Fibroblast of the aortic adventitia (primary cell): ENCODE data around the gene PCDHGB3. TPM values are rescaled to one million over a fixed set of nuclear protein-coding genes. Genes with fewer than 3 reads are reported as not detected.
A peak's percentile ranks its signal among the peaks of the same experiment; 100 is the strongest.
"Not testable (repeated sequence)": the region's sequence is repeated elsewhere in the genome, so short reads cannot be mapped to it uniquely, and the experiment has no call there.

Experiments
- DNase-seq: peaks from one replicate; pipeline ENCODE4 v3.0.0-alpha.2; 2010; ENCODE audit warnings: low read depth
- H3K4me3 ChIP-seq: 2 replicates; pipeline ENCODE4 v1.5.1; 2011; ENCODE audit warnings: low read depth, mild to moderate bottlenecking, control low read depth, low read length, moderate library complexity
- total RNA-seq: library from RNA; depleted of rRNA; stranded (reverse); fragments of >200 nt; gene quantifications from 2 replicates; pipeline ENCODE4 v1.2.3, GENCODE V29; 2012; ENCODE audit warnings: low replicate concordance
- TF ChIP-seq, protein P1 (sequence below): IDR thresholded peaks from 2 replicates; pipeline ENCODE4 v1.5.1; 2011; ENCODE audit warnings: mild to moderate bottlenecking, low read length, control low read depth, inconsistent platforms; ENCODE audit not compliant: insufficient read depth

PCDHGB3 gene
- total RNA-seq, 1 donor: 7.7 TPM

DNA sequence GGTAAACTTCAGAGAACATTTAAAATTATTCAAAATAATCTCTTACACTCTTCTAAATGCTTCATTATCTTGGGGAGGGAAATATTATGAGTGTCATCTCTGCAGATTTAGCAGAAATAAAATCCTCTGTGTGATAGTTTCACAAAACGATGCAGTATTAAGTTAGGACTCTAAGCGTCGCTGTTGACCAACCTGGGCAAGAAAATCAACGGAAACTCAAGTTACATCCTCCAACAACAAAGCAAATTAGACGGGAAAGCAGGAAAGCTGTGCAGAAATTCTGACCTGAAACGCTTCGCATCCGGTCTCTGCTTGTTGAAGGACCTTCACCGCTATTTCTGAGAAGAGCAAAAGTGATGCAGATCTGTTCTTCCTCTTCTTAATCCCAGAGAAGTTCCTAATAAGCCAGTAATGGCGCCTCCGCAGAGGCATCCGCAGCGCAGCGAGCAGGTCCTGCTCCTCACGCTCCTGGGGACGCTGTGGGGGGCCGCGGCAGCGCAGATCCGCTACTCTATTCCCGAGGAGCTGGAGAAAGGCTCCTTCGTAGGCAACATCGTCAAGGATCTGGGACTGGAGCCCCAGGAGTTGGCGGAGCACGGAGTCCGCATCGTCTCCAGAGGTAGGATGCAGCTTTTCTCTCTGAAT is 3.8 kb downstream of the PCDHGB3 start, which contains the start of gene PCDHGA6:
Gene PCDHGA6 (plus strand): TSS at position 219 of the 645 bp plus-strand sequence. CDS start 193 bp downstream, at position 412.
- TF ChIP-seq, protein P1, sequence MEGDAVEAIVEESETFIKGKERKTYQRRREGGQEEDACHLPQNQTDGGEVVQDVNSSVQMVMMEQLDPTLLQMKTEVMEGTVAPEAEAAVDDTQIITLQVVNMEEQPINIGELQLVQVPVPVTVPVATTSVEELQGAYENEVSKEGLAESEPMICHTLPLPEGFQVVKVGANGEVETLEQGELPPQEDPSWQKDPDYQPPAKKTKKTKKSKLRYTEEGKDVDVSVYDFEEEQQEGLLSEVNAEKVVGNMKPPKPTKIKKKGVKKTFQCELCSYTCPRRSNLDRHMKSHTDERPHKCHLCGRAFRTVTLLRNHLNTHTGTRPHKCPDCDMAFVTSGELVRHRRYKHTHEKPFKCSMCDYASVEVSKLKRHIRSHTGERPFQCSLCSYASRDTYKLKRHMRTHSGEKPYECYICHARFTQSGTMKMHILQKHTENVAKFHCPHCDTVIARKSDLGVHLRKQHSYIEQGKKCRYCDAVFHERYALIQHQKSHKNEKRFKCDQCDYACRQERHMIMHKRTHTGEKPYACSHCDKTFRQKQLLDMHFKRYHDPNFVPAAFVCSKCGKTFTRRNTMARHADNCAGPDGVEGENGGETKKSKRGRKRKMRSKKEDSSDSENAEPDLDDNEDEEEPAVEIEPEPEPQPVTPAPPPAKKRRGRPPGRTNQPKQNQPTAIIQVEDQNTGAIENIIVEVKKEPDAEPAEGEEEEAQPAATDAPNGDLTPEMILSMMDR: peak; percentile 57
- H3K4me3 ChIP-seq: peak within 1 kb of the TSS; percentile 59
- peak; percentile 53 for DNase-seq

DNA sequence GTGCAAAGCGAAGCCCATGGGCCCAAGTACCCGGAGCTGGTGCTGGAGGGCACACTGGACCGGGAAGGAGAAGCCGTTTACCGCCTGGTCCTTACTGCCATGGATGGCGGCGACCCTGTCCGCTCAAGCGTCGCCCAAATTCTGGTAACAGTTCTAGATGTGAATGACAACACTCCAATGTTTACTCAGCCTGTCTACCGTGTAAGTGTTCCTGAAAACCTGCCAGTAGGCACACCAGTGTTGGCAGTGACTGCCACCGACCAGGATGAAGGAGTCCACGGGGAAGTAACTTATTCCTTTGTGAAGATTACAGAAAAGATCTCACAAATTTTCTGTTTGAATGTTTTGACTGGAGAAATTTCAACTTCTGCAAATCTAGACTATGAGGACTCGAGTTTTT is 4.6 kb downstream of the PCDHGB3 start:
- TF ChIP-seq, protein P1: no peak
- no peak for DNase-seq
- H3K4me3 ChIP-seq: no peak overlapping the region

DNA sequence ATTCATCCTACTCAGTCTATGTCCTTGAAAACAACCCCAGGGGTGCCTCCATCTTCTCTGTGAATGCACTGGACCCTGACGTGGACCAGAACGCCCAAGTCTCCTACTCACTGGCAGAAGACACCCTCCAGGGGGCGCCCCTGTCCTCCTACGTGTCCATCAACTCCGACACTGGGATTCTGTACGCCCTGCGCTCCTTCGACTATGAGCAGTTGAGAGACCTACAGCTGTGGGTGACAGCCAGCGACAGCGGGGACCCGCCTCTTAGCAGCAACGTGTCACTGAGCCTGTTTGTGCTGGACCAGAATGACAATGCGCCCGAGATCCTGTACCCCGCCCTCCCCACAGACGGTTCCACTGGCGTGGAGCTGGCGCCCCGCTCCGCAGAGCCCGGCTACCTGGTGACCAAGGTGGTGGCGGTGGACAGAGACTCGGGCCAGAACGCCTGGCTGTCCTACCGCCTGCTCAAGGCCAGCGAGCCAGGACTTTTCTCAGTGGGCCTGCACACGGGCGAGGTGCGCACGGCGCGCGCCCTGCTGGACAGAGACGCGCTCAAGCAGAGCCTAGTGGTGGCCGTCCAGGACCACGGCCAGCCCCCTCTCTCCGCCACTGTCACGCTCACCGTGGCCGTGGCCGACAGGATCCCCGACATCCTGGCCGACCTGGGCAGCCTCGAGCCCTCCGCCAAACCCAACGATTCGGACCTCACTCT is 5.6 kb downstream of the PCDHGB3 start:
- not testable (repeated sequence) for DNase-seq, H3K4me3 ChIP-seq

DNA sequence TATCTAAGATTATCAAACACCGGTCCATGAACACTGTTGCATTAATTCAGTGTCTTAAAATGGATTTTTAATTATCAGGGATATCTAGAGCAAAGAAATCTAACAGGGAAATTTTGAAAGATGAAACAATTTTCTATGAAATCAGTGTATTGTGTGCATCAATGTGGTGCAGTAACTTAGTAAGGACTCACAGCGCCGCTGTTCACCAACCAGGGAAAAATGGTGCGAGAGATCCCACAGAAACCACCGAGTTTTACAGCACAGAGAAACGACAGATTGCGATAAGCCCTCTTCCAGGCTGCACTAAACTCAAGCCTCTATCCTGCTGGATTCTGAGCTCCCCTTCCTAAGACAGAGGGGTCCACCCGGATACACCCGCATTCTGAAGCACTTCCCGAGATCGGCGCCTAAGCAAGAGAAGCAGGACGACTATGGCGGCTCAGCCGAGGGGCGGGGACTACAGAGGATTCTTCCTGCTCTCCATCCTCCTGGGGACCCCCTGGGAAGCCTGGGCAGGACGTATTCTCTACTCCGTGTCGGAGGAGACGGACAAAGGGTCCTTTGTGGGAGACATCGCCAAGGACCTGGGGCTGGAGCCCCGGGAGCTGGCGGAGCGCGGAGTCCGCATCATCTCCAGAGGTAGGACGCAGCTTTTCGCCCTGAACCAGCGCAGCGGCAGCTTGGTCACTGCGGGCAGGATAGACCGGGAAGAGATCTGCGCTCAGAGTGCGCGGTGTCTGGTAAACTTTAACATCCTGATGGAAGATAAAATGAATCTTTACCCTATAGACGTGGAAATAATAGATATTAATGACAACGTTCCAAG is 12.6 kb downstream of the PCDHGB3 start, which contains the start of gene PCDHGA7:
Gene PCDHGA7 (plus strand): TSS at position 274 of the 826 bp plus-strand sequence. CDS start 158 bp downstream, at position 432.
- H3K4me3 ChIP-seq: peak within 1 kb of the TSS; percentile 73
- TF ChIP-seq, protein P1: peak; percentile 67
- peak; percentile 68 for DNase-seq

DNA sequence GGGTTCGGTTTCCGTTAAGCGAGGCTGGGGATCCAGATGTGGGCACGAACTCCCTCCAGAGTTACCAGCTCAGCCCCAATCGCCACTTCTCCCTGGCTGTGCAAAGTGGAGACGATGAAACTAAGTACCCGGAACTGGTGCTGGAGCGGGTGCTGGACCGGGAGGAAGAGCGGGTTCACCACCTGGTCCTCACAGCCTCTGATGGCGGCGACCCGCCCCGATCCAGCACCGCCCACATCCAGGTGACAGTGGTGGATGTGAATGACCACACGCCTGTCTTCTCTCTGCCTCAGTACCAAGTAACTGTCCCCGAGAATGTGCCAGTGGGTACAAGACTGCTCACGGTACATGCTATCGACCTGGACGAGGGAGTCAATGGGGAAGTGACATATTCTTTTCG is 13.3 kb downstream of the PCDHGB3 start:
- H3K4me3 ChIP-seq: peak overlapping the region; percentile 73
- no peak for DNase-seq
- TF ChIP-seq, protein P1: no peak

DNA sequence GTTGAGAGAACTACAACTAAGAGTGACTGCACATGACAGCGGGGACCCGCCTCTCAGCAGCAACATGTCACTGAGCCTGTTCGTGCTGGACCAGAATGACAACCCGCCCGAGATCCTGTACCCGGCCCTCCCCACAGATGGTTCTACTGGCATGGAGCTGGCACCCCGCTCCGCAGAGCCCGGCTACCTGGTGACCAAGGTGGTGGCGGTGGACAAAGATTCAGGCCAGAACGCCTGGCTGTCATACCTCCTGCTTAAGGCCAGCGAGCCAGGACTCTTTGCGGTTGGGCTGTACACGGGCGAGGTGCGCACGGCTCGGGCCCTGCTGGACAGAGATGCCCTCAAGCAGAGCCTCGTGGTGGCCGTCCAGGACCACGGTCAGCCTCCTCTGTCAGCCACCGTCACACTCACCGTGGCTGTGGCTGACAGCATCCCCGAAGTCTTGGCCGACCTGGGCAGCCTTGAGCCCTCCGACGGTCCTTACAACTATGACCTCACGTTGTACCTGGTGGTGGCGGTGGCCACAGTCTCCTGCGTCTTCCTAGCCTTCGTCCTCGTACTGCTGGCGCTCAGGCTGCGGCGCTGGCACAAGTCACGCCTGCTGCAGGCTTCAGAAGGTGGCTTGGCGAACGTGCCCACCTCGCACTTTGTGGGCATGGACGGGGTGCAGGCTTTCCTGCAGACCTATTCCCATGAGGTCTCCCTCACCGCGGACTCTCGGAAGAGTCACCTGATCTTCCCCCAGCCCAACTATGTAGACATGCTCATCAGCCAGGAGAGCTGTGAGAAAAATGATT is 14.6 kb downstream of the PCDHGB3 start:
- no peak overlapping the region for H3K4me3 ChIP-seq
- DNase-seq: no peak
- TF ChIP-seq, protein P1: no peak
